Type B pancreatic cell (in vitro differentiated cells): ENCODE results near the gene CACNA1D. TPM values are rescaled to one million over a fixed set of nuclear protein-coding genes. Genes with fewer than 3 reads are reported as not detected.

ENCODE experiments used
- DNase-seq: peaks from one replicate; pipeline ENCODE4 v3.0.0; 2021; ENCODE audit warnings: mixed read lengths; ENCODE audit not compliant: unreplicated experiment; ENCODE audit errors: extremely low spot score
- H3K27ac Mint-ChIP-seq: 2 replicates; pipeline ENCODE4 v1.8.0; 2021; ENCODE audit warnings: mild to moderate bottlenecking, mixed read lengths
- H3K27me3 Mint-ChIP-seq: 2 replicates; pipeline ENCODE4 v1.8.0; 2021; ENCODE audit warnings: mixed read lengths
- H3K36me3 Mint-ChIP-seq: 2 replicates; pipeline ENCODE4 v1.8.0; 2021; ENCODE audit warnings: mixed read lengths
- H3K4me1 Mint-ChIP-seq: one replicate; pipeline ENCODE4 v1.8.0; 2021; ENCODE audit warnings: mixed read lengths; ENCODE audit not compliant: unreplicated experiment
- H3K4me3 Mint-ChIP-seq: 2 replicates; pipeline ENCODE4 v1.8.0; 2021; ENCODE audit warnings: mild to moderate bottlenecking, mixed read lengths
- H3K9me3 Mint-ChIP-seq: 2 replicates; pipeline ENCODE4 v1.8.0; 2021; ENCODE audit warnings: mixed read lengths
- total RNA-seq: library from RNA; stranded (reverse); gene quantifications from 2 replicates; pipeline ENCODE4 v1.2.1, GENCODE V29; 2021; ENCODE audit warnings: low replicate concordance
- TF ChIP-seq, protein P1 (sequence below): fragments of 200-600 bp; sonication (generic); conservative IDR thresholded peaks from 2 replicates; pipeline ENCODE4 v1.5.0; 2021; ENCODE audit warnings: antibody characterized with exemption, mild to moderate bottlenecking

CACNA1D gene
- total RNA-seq, 1 donor from 2014 or later: 17.4 TPM

DNA sequence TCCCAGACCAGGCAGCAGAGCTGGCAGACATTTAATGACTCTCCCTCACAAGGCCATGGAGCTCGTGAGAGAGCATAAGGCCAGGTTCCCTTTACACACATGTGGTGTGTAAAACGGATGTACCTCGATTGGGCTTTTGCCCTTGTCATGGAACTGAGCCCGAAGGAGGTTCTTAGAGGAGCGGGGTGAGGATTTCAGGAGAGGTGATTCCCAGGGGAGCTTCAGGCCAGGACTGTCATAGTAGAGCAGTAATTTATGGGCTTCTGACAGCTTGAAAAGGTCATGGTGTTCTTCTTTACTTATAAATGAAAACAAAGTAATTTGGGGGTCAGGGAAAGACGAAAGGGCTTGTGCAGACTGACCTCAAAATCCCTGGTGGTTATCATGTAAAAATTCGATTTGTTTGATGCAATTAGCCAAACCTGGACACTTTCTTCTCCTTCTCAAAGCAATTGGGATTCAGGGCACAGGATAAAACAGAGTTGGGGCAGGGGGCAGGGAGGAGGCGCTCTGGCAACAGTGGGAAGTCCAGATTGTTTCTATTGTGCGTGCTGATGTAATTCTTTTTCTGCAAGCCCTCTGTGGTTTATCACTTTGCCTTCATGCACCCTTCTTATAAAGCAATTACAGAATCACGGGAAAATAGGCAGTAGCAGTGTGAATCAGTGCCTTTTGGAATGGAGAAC lies 51.0 kb downstream of the CACNA1D start:
- H3K27me3 Mint-ChIP-seq: peaks cover 4% of the 10 kb centered on the region
- TF ChIP-seq, protein P1, sequence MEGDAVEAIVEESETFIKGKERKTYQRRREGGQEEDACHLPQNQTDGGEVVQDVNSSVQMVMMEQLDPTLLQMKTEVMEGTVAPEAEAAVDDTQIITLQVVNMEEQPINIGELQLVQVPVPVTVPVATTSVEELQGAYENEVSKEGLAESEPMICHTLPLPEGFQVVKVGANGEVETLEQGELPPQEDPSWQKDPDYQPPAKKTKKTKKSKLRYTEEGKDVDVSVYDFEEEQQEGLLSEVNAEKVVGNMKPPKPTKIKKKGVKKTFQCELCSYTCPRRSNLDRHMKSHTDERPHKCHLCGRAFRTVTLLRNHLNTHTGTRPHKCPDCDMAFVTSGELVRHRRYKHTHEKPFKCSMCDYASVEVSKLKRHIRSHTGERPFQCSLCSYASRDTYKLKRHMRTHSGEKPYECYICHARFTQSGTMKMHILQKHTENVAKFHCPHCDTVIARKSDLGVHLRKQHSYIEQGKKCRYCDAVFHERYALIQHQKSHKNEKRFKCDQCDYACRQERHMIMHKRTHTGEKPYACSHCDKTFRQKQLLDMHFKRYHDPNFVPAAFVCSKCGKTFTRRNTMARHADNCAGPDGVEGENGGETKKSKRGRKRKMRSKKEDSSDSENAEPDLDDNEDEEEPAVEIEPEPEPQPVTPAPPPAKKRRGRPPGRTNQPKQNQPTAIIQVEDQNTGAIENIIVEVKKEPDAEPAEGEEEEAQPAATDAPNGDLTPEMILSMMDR: no peak
- no peaks in the 10 kb centered on the region for H3K36me3 Mint-ChIP-seq
- H3K27ac Mint-ChIP-seq: peak overlapping the region; percentile 42
- H3K4me3 Mint-ChIP-seq: peak overlapping the region; percentile 10
- peaks cover 17% of the 10 kb centered on the region for H3K4me1 Mint-ChIP-seq
- no peak for DNase-seq
- H3K9me3 Mint-ChIP-seq: peaks cover 4% of the 10 kb centered on the region

DNA sequence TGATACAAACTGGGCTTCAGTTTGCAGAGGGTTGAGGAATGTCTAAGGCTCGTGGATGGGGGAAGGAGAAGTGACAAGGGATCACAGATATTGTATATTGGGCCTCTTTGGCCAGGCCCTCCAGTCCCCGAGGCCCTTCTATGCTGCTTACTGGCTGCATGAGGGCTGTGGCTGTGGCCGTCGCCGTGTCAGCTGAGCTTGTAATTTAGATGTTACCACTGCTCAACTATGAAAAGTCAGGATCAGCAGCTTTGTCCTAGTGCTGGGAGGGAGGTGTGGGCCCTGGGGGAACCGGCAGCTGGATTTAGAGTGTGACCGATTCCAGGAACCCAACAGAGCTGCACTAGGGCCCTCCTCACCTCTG lies 51.6 kb downstream of the CACNA1D start:
- H3K9me3 Mint-ChIP-seq: peaks cover 4% of the 10 kb centered on the region
- no peak for DNase-seq
- H3K4me3 Mint-ChIP-seq: peak overlapping the region; percentile 10
- H3K27me3 Mint-ChIP-seq: peaks cover 4% of the 10 kb centered on the region
- peak overlapping the region; percentile 42 for H3K27ac Mint-ChIP-seq
- H3K4me1 Mint-ChIP-seq: peaks cover 17% of the 10 kb centered on the region
- TF ChIP-seq, protein P1: no peak
- no peaks in the 10 kb centered on the region for H3K36me3 Mint-ChIP-seq

DNA sequence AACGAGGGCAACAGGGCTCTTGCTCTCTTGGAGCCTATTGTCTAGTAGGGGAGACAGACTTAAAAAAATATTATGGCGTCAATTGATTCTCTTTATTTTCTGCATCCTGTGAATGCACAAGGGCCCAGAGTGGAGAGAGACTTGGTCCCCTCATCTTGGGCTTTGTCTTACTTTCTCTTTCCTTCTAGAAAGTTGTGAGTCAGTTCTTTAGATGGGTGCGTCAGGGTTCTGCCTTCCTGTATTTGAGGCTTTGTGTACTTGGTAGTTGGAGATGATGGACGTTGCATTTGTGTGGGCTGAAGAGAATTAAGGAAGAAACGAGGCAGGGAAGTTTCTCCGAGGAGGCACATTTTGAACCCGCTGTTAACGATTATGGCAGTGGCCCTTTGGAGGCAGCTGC lies 52.9 kb downstream of the CACNA1D start:
- Mint-ChIP-seq H3K36me3 (no peaks in the 10 kb centered on the region), H3K9me3 (peaks cover 4% of the 10 kb centered on the region), H3K27ac (no peak overlapping the region), H3K4me1 (peaks cover 17% of the 10 kb centered on the region), H3K4me3 (no peak overlapping the region), H3K27me3 (peaks cover 4% of the 10 kb centered on the region)
- no peak for DNase-seq
- TF ChIP-seq, protein P1: no peak

DNA sequence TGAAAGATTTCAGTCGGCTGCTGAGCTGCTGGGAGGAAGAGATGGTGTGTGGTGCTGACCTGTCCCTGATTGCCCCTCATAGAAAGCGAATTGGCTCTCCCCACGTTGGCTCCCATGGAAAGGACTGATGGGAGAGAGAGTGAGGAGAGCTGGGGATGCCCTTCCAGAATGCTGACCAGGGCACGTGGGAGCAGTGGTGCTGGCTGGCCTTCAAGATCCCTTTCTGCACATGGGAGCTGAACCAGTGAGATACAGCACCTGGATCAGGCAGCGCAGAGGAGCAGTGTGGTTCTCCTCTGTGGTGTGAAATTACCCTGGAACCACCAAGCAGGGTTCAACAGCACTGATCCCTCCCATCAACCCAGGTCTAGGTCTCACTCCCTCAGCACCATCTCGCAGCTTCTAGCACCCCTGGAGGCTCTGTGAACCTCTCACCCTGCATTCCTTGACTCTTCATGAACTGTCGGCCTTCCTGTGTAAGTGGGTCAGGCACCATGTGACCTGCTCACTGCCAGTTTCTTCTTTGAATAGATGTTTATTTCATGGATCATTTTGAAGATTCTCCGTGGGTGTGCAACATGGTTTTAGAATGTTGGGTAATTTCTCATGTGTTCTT lies 55.7 kb downstream of the CACNA1D start:
- Mint-ChIP-seq H3K27me3 (peaks cover 4% of the 10 kb centered on the region), H3K4me1 (peaks cover 27% of the 10 kb centered on the region), H3K27ac (no peak overlapping the region), H3K36me3 (no peaks in the 10 kb centered on the region), H3K4me3 (no peak overlapping the region), H3K9me3 (no peaks in the 10 kb centered on the region)
- TF ChIP-seq, protein P1: no peak
- DNase-seq: no peak

DNA sequence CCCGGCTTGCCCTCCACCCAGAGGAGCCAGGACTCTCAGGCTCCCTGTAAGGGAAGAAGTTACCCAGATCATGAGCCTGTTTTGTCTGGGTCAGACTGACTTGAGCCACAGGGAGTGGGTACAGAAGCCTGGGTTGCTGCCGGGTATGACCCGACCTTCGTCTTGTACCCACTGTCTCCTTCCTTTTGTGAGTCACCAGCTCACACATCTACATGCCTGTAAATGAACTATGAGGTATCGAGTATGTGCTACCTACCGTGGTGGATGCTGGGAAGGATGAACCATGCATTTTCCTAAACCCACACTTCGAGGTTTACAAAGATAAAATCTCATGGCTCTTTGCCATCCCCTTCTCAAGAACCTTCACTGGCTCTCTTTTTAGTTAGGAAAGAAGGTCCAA lies 56.9 kb downstream of the CACNA1D start:
- Mint-ChIP-seq H3K9me3 (no peaks in the 10 kb centered on the region), H3K36me3 (no peaks in the 10 kb centered on the region), H3K27me3 (peaks cover 4% of the 10 kb centered on the region)

More for the DNA sequence above, 56.9 kb downstream of the CACNA1D start:
- DNase-seq: no peak
- TF ChIP-seq, protein P1: no peak
- no peak overlapping the region for H3K4me3 Mint-ChIP-seq
- H3K4me1 Mint-ChIP-seq: peaks cover 15% of the 10 kb centered on the region
- no peak overlapping the region for H3K27ac Mint-ChIP-seq
